SHP77 treated with DMSO at 0.1 percent for 48 hours (cell line): Measurements from ENCODE around the gene CLDN10.
A peak's percentile ranks its signal among the peaks of the same experiment; 100 is the strongest.
"Not testable (repeated sequence)": the region's sequence is repeated elsewhere in the genome, so short reads cannot be mapped to it uniquely, and the experiment has no call there.

Experiments used
- DNase-seq: peaks from one replicate; lab custom pipeline; 2025; lab: John Stamatoyannopoulos, UW

Gene CLDN10

DNA sequence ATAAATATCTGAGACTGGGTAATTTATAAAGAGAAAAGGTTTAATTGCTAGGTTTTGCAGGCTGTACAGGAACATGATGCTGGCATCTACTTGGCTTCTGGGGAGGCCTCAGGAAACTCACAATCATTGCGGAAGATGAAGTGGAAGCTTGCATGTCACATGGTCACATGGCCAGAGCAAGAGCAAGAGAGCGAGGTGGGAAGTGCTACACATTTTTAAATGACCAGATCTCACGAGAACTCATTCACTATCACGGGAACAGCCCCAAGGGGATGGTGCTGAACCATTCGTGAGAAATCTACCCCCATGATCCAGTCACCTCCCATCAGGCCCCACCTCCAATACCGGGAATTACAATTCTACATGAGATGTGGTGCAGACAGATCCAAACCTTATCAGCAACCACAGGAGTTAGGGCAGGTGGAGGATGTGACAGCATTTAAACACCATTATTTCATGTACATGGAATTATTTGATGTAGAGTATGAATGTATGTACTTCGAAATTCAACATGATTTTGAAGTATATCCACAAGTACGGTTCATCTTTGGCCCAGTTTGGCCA, 10.5 kb upstream of the CLDN10 start:
- no peak for DNase-seq

DNA sequence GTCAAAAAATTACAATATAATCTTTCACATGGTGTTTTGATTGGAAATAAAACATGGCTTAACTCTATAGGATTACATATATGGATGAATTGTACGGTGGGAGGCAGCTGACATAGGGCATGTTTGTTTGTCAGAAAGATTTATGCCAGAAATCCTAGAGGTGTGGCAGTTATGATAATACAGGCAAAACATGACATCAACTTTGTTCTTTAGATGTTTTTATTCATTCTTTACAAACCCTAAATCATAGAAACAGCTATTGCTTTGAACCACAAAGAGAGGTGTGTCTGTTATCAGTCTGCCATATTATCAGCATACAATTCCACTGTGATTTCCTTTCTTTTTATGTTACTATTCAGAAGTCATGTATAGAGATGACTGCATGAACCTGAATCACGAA, 8.2 kb upstream of the CLDN10 start:
- no peak for DNase-seq

DNA sequence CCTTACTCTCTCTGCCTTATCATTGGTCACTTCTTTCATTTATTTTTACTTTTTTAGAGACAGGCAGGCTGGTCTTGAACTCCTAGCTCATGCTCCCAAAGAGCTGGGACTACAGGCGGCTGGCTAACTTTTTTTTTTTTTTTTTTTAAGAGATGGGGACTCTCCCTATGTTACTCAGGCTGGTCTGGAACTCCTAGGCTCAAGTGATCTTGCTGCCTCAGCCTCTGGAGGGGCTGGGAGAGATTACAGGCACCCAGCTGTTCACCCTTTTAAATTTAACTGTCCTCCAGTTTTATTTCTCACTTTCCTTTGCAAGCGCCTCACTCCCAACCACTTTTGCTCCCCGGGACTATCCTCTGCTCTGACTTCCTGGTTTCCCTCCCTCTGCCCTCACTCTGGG, 5.6 kb upstream of the CLDN10 start:
- no peak for DNase-seq

DNA sequence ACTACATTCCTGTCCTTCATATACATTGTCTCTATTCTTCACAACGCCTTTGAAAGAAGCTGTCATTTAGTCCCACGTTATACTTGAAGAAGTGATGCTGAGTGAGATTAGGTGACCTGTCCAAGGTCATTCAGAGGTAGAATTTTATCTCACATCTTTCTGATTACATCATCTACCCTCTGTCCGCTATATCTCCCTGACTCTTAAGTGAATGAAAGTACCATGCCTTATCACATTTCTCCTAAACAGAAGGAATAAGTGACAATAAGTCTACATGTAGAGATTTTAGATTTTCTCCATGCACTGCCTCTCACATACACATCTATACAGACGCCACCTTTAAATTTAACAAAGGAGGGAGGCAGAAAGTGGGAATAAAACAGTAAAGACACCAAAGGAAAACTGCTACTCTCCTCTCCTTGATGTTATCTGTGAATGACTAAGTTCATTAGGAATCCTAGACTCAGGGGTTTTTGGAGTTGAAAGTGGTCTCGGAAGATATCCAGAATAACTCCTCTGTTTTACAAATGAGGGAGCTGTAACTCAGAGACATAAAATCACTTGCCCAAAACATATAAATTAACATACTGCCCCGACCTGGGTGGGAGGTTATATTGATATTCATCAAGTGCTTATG, 4.9 kb upstream of the CLDN10 start:
- DNase-seq = no peak

DNA sequence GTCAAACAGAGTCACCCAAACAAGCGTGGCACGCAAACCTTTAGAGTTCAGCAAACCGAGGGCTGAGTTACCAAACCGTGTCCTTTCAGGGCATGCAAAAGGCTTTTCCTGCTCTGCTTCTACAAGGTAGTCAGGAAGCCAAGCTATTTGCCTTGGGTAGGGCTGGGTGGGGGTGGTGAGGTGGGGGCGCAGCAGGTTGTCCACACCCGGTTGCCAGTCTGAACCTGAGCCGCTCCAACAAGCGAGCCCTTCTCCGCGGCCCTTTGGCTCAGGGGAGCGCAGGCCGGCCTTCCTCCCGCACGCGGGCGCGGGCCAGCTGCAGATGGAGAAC, 347 bp upstream of the CLDN10 start:
- DNase-seq = peak; percentile 29

DNA sequence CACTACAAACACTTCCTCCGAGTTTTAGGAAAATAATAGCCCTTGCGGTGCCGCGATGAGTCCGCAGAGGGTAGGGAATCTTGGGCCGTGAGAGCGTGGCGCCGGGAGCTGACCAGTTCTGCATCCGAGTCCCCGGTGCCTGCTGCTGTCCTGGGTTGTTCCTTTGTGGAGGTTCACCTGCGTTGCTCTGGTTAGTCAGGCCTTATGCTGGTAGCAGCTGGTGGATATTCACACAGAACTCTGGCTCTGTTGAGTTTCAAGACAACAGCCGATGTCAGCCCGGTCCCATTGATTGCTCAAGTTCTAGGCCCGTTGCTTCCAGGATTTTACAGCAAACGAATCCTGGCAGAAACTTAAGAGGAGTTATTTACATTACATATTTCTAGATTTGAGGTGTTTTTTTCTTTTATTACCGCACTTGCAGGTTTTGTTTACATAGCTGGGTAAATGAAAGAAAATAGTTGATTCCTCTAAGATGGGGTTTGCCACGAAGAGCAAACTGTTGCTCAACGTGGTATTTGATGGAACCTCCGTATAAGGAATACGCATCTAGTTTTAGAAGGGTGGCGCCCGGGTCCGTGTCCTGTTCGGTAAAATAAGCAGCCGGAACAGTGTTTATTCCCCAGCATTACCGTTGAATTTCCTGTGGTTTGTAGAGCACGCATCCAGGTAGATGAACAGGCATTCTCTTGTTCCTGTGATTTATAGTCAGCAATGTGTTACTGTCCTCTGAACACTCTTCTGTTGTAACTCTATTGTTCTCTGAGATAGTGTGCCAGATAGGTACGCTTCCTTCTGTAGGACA, 1.3 kb downstream of the CLDN10 start:
- peak; percentile 79 for DNase-seq

DNA sequence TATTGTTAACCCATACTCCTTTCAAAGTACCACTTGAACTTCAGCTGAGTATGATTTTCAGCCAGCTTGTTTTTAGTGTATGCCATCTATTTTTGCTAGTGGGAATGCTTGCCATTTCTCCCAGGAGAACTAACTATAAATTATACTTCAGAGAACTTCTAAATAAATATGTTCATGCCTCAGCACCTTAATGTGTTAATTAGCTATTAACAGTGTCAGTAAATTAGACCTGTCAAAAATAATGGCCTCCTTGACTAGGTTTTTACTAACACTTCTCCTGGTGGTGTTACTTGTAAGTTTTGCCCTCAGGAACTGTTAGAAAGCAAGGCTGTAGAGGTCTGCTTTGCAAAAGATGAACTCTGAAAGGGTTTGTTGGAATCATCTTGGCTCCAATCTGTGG, 4.5 kb downstream of the CLDN10 start:
- no peak for DNase-seq

DNA sequence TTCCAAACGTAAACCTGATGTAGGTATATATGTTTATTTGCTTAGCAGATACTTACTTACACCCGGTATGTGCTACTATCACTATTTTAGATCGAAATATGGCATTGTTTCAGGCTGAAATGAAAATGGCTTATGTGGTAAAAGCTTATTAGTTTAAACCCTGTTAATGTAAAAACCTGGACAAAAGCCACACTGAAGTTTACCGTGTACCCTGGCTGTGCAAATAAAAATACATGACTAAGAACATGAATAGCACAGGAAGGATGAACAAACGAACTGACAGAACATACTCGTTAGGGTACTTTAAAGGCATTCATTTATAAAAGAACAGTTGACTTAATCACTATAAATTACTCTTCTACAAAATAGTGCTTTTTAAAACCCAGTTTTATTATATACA, 6.6 kb downstream of the CLDN10 start:
- DNase-seq = no peak

DNA sequence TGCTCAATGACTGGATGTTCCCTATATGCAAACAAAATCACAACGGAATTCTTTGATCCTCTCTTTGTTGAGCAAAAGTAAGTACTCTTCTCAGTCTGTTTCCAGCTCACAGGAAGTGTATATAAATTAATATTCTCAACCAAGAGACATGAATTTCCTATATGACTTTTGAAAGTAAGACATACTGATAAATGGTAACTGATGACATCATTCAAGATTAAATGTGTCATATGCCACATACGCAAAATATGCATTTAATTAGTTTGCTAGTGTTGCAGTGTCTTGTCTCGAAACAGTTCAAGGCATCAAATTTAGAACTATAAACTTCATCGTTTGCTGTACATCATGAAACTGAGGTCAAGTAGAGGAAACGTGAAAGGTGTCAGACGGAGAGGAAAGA, 7.9 kb downstream of the CLDN10 start:
- no peak for DNase-seq

DNA sequence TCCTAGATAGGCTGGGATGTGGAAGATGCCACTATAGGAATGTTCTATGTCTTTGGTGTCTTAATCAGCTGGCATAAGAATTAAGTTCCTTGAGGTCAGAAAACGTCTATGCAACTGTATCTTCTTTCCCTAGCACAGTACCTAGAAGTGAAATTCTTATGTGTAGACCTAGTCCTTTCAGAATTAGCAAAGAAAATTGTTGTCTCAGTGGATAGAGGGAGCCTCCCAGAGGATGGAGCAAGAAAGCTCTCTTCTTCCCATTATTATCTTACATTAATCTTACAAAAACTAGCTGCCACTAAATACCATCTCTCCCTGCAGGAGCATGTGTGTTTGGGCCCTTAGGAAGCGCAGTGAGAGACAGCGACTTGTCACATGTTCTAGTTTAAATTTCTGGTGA, 11.6 kb downstream of the CLDN10 start:
- no peak for DNase-seq

DNA sequence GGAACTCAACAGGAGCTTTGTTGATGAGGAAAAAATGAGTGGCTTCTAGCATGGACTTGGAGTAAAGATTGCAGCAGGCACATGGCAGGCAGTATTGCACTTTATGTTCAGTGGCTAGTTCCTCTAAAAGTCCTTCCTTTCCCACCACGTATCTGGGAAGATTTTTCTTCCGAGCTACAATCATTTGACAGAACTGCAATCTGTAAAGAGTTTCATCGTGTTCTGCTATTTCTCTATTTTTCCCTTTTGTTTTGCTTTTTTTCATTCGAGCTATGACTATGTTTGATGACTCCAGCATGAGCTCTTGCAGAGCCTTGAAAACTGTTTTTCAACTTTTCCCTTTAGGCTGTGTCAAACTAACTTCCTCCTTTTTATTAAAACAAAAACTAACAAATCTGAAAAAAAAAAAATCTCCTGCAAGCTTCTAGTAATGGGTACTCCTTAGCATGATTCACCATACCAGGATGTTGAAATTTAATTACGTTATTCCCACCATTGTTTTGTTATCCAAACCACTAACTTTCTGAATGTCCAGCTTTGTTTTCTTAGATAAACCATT, 12.3 kb downstream of the CLDN10 start:
- no peak for DNase-seq

DNA sequence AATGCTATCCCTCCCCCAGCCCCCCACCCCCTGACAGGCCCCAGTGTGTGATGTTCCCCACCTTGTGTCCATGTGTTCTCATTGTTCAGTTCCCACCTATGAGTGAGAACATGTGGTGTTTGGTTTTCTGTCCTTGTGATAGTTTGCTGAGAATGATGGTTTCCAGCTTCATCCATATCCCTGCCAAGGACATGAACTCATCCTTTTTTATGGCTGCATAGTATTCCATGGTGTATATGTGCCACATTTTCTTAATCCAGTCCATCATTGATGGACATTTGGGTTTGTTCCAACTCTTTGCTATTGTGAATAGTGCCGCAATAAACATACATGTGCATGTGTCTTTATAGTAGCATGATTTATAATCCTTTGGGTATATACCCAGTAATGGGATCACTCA, 13.2 kb downstream of the CLDN10 start:
- not testable (repeated sequence) for DNase-seq

DNA sequence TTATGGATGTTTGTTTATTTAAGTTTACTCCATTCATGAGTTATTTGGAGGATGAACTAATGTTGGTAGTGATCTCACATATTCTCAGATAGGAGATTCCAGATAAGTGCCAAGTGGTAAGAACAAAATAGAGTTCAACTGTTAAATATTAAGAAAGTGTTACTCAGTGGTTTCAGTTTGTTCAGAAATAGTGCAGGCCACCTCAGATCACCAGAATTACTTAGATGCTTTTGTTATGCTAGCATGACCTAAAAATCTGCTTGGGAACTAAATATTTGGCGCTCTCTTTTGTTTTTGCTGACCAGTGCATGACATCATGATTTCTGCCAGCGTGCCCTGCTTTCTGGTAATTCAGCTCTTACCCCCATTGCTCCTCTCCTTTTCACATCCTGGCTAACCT, 15.6 kb downstream of the CLDN10 start:
- DNase-seq = no peak

DNA sequence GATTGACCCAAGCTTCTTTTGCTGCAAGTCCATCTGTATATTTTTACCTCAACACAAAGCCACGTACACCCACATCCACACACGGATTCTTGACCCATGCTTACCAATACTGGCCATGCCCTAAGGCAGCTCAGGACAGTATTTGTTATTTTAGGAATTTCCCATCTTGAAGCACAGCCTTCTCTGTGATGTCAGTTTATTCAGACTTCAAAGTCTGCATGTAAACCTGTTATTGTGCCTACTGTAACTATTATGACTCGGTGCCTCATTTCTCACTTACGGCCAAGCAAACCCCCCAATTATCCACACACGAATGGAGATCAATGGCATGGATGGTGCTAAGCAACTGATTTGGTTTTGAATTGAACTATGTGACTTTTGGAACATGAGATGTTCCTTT, 17.5 kb downstream of the CLDN10 start:
- DNase-seq = no peak

DNA sequence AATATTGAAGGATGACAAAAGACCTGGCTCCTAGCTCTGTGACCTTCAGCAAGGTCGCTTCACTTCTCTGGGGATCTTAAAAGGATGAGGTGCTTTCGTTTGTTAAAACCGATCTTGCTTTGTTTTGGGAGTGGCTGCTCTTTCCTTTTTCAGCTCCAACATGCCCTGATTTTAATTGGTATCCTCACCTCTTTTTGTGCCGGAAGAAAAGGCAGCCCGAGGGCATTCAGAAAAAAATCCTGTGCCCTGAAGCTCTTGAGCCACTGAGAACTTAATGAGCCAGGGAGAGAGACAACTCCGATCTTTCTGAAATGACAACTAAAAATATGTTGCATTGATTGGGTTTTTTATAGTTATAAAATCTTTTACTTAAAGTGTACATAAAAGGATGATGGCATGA, 19.4 kb downstream of the CLDN10 start:
- DNase-seq = no peak

DNA sequence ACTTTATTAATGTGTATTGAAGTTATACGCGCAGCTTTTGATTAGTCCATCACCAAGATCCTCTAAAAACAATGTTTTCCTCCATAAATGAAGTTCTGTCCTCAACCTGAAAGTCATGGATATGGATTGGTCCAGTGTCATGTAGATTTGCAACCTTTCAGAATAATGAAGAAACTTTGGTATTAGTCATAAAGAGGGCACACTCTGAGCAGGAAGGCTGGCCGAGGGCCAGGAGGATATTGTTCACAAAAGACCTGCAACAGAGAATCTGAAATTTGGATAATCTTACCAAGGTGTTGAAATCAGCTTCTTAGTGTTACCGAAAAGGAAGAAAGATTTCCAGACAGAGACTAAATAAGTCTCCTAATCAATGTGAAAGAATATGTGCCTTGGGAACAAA, 20.7 kb downstream of the CLDN10 start:
- no peak for DNase-seq

DNA sequence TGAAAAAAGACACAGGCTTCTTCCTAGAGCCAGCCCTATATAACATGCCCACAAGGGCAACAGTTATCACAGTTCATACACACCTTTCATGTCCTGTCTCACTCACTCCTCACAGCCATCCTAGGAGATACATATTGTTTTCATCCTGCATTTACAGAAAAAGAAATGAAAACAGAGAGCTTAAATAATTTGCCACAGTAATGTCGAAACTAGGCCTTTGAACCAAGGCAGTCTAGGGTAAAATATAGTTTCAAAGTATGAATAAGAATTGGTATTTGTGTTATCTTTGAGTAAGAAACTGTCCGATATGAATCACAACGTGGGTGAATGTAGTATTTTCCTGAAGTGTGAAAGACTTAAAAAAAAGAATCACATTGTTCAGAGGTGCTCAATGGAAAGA, 26.8 kb downstream of the CLDN10 start:
- DNase-seq = no peak

DNA sequence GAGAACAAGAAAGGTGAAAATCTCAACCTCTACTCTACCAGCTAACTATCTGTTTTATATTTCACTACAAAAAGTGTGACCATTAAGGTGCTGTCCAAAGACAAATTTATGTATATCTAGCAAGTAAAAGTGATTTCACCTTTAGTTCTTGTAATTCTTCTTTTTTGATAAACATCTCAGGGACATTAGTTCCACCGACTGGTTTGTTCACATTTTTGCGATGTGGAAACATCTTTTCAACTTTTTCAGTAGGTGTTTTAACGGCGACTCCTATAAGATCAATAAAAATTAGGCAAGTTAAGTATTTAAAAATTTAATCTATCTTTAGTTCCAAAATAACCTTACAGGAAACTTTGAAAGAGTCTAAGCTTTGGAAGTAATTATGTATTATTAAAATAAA, 33.3 kb downstream of the CLDN10 start:
- DNase-seq = no peak

DNA sequence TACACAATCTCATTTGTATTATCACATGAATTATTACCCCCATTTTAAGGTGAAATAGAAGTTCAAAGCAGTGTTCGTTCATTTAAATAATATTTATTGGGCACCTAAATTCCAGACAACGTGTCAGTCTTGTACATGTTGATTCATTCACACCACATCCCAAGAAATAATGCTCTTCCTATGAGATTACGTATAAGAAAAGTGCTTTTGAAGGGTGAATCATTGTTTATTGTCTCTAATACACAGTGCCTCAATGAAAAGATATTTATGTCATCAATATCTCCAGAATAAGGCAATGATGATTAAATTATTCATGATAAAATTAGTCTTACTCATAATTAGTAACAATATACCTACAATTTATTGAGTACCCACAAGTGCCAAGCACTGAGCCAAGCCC, 35.6 kb downstream of the CLDN10 start:
- no peak for DNase-seq

DNA sequence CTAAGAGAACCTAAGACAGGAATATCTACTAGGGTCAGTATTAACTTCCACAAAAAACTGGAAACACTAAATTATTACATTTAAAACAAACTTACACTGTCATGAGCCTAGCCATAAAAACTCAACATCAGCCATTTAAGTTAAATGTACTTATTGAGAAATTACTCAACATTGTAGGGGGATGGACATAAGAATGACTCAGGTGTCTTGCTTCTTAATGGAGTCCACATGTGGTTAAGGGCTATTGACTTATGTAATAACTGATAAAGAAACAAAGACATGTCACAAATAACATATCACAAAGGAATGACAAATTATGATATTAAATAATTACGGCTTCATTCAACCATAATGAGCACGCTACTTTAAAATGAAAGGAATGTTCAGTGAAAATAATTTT, 36.2 kb downstream of the CLDN10 start:
- no peak for DNase-seq

DNA sequence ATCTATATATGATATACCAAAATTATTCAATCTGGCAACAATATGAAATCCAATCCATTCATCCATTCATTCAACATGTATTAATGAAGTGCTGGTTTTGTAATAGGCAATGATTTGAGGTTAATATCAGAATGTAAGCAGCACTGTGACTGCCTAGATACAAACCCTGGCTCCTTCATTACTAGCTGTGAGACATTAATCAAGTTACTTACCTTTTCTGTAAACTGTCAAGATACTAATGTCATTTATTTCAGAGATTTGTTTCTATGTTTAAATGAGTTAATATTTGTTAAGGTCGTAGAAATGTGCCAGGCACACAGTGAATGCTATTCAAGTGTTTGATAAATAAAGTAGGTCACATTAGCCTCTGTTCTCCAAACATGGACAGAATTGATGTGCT, 40.9 kb downstream of the CLDN10 start:
- DNase-seq = no peak

DNA sequence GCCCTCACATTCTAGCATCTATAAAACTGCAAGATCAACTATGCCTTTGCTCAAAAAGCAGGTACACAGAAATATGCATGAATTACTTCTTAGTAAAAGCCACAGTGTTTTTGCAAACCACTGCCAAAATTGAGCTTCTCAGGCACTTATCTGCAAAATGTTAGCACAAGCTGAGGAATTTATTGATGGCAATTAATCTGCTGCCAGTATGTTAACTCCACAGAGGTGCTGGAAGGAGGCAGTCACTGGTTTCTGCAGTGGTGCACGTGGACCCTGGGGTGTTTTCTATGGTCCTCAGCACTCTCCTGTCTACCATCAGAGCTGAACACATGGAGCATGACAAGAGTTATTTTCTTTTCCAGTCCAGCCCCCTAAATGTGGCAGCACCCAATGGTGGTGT, 44.2 kb downstream of the CLDN10 start:
- no peak for DNase-seq

DNA sequence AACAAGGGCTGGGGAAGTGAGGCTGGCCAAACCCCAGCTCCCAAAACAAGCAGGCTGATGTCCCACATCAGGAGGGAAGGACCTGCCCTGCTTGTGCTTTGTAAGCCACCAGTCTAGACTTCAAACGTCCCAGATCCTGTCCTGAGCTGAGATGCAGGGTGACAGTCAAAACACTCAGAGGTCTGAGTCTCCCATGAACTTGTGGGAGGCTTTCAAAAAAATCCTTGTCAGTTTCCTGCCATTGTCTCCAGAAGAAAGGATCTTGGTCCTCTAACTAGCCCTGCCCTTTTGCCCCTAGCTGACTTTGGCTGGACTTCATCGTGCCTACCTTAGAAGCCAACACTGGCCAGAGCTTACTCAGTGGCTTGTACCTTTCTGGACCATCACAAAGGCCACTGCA, 48.7 kb downstream of the CLDN10 start:
- no peak for DNase-seq

DNA sequence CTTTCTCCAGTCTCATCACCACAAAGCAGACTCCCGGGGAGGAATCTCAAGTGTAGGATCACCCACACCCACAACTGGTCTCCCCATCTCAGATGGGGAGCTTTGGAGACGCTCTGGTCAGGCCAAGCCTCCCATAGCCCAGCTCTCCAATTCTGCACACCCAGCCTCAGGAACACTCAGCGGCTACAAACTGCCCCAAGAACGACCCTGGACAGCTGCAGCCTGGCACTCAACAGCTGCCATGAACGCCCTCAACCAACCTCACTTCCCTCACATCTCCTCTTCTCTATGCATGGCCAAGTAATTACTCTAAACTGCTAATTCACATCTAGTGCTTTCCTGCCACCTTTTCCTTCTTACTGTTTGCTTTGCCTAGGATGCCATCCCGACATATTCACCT, 49.4 kb downstream of the CLDN10 start:
- no peak for DNase-seq
